MM.1S (cell line): ENCODE results near the gene EXOC7.

ENCODE experiments used
- DNase-seq: peaks from one replicate; pipeline ENCODE4 v3.0.0-alpha.2; 2015
- H2AFZ ChIP-seq: fragments of 300-600 bp; sonication (generic); 2 replicates; pipeline ENCODE4 v1.6.0; 2016; ENCODE audit warnings: antibody characterized with exemption, low read length
- H3F3A ChIP-seq: fragments of 300-600 bp; sonication (generic); 2 replicates; pipeline ENCODE4 v1.6.1; 2016; ENCODE audit warnings: mild to moderate bottlenecking, antibody characterized with exemption, low read length, moderate library complexity, mixed read lengths; ENCODE audit not compliant: insufficient read depth
- H3K27ac ChIP-seq: fragments of 300-600 bp; sonication (generic); 2 replicates; pipeline ENCODE4 v1.5.1; 2016; ENCODE audit warnings: mild to moderate bottlenecking, low read length
- H3K27me3 ChIP-seq: fragments of 300-600 bp; sonication (generic); replicated peaks from 2 replicates; pipeline ENCODE4 v1.6.0; 2016; ENCODE audit warnings: low read length; ENCODE audit not compliant: insufficient read depth
- H3K36me3 ChIP-seq: fragments of 300-600 bp; sonication (generic); replicated peaks from 2 replicates; pipeline ENCODE4 v1.6.1; 2016; ENCODE audit warnings: mild to moderate bottlenecking, low read length, mixed read lengths; ENCODE audit not compliant: insufficient read depth
- H3K4me1 ChIP-seq: fragments of 300-600 bp; sonication (generic); 2 replicates; pipeline ENCODE4 v1.6.1; 2016; ENCODE audit warnings: low read length, mixed read lengths
- H3K4me2 ChIP-seq: fragments of 300-600 bp; sonication (generic); 2 replicates; pipeline ENCODE4 v1.6.0; 2016; ENCODE audit warnings: low read depth, low read length
- H3K4me3 ChIP-seq: fragments of 300-600 bp; sonication (generic); 2 replicates; pipeline ENCODE4 v1.5.1; 2016; ENCODE audit warnings: low read length, mixed read lengths
- H3K79me2 ChIP-seq: fragments of 300-600 bp; sonication (generic); 2 replicates; pipeline ENCODE4 v1.6.1; 2016; ENCODE audit warnings: mixed run types, low read length, mixed read lengths
- H3K9ac ChIP-seq: fragments of 300-600 bp; sonication (generic); 2 replicates; pipeline ENCODE4 v1.6.1; 2016; ENCODE audit warnings: low read length, mixed read lengths
- H3K9me2 ChIP-seq: fragments of 300-600 bp; sonication (generic); replicated peaks from 2 replicates; pipeline ENCODE4 v1.6.1; 2016; ENCODE audit warnings: mild to moderate bottlenecking, low read length, mixed read lengths; ENCODE audit not compliant: insufficient read depth
- H3K9me3 ChIP-seq: fragments of 300-600 bp; sonication (generic); replicated peaks from 2 replicates; pipeline ENCODE4 v1.6.1; 2016; ENCODE audit warnings: mild to moderate bottlenecking, low read length, mixed read lengths; ENCODE audit not compliant: insufficient read depth
- H4K20me1 ChIP-seq: fragments of 300-600 bp; sonication (generic); 2 replicates; pipeline ENCODE4 v1.6.1; 2016; ENCODE audit warnings: mild to moderate bottlenecking, low read length, moderate library complexity, mixed read lengths; ENCODE audit not compliant: insufficient read depth
- EZH2 ChIP-seq: fragments of 300-600 bp; sonication (generic); optimal IDR thresholded peaks from 2 replicates; pipeline ENCODE3; 2017; ENCODE audit warnings: low read depth, mild to moderate bottlenecking, antibody characterized with exemption, low read length, mixed read lengths
- EZH2phosphoT487 ChIP-seq: fragments of 300-600 bp; sonication (generic); IDR thresholded peaks from 2 replicates; pipeline ENCODE4 v1.6.1; 2018; ENCODE audit warnings: antibody characterized with exemption, low read length
- TF ChIP-seq, protein P1 (sequence below): fragments of 300-600 bp; sonication (generic); IDR thresholded peaks from 2 replicates; pipeline ENCODE4 v1.5.1; 2016; ENCODE audit warnings: antibody characterized with exemption, low read length, mixed read lengths

EXOC7 gene

GRCh38 chr17:76120658-76121008 is 17.0 kb upstream of the EXOC7 start:
- Histone ChIP-seq H3F3A (no peaks in the 10 kb centered on the region), H3K9ac (no peak overlapping the region), H3K4me1 (no peaks in the 10 kb centered on the region), H3K36me3 (no peaks in the 10 kb centered on the region), H3K4me2 (no peak overlapping the region), H2AFZ (no peak overlapping the region), H4K20me1 (no peaks in the 10 kb centered on the region), H3K4me3 (no peak overlapping the region), H3K9me2 (no peaks in the 10 kb centered on the region), H3K79me2 (no peaks in the 10 kb centered on the region), H3K9me3 (no peaks in the 10 kb centered on the region), H3K27ac (no peak overlapping the region), H3K27me3 (no peaks in the 10 kb centered on the region)
- TF ChIP-seq, protein P1, sequence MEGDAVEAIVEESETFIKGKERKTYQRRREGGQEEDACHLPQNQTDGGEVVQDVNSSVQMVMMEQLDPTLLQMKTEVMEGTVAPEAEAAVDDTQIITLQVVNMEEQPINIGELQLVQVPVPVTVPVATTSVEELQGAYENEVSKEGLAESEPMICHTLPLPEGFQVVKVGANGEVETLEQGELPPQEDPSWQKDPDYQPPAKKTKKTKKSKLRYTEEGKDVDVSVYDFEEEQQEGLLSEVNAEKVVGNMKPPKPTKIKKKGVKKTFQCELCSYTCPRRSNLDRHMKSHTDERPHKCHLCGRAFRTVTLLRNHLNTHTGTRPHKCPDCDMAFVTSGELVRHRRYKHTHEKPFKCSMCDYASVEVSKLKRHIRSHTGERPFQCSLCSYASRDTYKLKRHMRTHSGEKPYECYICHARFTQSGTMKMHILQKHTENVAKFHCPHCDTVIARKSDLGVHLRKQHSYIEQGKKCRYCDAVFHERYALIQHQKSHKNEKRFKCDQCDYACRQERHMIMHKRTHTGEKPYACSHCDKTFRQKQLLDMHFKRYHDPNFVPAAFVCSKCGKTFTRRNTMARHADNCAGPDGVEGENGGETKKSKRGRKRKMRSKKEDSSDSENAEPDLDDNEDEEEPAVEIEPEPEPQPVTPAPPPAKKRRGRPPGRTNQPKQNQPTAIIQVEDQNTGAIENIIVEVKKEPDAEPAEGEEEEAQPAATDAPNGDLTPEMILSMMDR: no peak
- no peak for TF ChIP-seq EZH2phosphoT487
- TF ChIP-seq EZH2: no peak
- DNase-seq: no peak

DNA sequence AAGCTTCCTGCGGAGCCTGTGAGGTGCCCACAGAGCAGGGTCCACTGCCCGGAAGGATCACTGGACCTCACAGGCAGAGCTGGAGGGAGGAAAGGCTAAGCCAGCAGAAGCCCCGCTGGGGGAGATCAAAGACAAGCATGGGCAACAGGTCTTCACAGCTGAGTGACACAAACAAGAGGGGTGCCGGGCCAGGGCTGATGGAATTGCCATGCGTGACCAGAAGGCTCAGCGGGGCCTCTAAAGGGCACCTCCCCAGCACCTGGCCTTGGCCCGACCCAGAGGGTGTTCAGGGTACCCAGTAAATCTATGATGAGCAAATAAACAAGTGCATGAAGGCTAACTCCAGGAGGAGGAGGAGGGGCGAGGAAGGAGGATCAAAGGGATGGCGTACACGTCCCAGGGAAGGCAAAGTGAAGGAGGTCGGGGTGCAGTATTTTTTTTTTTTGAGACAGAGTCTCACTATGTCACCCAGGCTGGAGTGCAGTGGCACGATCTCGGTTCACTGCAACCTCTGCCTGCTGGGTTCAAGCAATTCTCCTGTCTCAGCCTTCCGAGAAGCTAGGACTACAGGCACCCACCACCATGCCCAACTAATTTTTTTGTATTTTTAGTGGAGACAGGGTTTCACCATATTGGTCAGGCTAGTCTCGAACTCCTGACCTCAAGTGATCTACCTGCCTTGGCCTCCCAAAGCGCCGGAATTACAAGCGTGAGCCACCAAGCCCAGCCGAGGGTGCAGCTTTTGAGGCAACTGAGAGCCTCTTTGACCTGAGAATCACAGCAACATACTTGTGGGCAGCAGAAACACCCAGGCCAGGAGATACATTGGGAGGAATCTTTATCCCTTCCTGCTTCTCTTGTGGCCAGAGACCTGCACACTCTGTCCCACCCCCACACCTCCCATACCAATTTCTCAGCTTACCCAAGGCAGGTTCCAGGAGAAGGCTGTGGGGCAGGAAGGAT is 16.1 kb upstream of the EXOC7 start:
- TF ChIP-seq, protein P1: no peak
- TF ChIP-seq EZH2: no peak
- no peak for TF ChIP-seq EZH2phosphoT487
- DNase-seq: no peak
- Histone ChIP-seq H3K27ac (no peak overlapping the region), H3K9me3 (no peaks in the 10 kb centered on the region), H3K4me1 (no peaks in the 10 kb centered on the region), H3K9ac (no peak overlapping the region), H3F3A (no peaks in the 10 kb centered on the region), H3K4me2 (no peak overlapping the region), H3K36me3 (no peaks in the 10 kb centered on the region), H3K27me3 (no peaks in the 10 kb centered on the region), H3K79me2 (no peaks in the 10 kb centered on the region), H3K9me2 (no peaks in the 10 kb centered on the region), H2AFZ (no peak overlapping the region), H3K4me3 (no peak overlapping the region), H4K20me1 (no peaks in the 10 kb centered on the region)

GRCh38 chr17:76115138-76115754 is 11.7 kb upstream of the EXOC7 start:
- no peak overlapping the region for H3K9ac ChIP-seq
- DNase-seq: no peak
- H3K27ac ChIP-seq: no peak overlapping the region
- H3K79me2 ChIP-seq: no peaks in the 10 kb centered on the region
- H3K4me2 ChIP-seq: no peak overlapping the region
- H3K36me3 ChIP-seq: no peaks in the 10 kb centered on the region
- no peaks in the 10 kb centered on the region for H4K20me1 ChIP-seq
- H3F3A ChIP-seq: no peaks in the 10 kb centered on the region
- no peak for TF ChIP-seq EZH2
- TF ChIP-seq, protein P1: no peak
- H3K9me3 ChIP-seq: no peaks in the 10 kb centered on the region
- H3K4me3 ChIP-seq: no peak overlapping the region
- H3K4me1 ChIP-seq: no peaks in the 10 kb centered on the region
- H2AFZ ChIP-seq: no peak overlapping the region
- H3K27me3 ChIP-seq: no peaks in the 10 kb centered on the region
- no peaks in the 10 kb centered on the region for H3K9me2 ChIP-seq
